Measurements from ENCODE around the gene ATP6V0B.

Gene ATP6V0B

DNA sequence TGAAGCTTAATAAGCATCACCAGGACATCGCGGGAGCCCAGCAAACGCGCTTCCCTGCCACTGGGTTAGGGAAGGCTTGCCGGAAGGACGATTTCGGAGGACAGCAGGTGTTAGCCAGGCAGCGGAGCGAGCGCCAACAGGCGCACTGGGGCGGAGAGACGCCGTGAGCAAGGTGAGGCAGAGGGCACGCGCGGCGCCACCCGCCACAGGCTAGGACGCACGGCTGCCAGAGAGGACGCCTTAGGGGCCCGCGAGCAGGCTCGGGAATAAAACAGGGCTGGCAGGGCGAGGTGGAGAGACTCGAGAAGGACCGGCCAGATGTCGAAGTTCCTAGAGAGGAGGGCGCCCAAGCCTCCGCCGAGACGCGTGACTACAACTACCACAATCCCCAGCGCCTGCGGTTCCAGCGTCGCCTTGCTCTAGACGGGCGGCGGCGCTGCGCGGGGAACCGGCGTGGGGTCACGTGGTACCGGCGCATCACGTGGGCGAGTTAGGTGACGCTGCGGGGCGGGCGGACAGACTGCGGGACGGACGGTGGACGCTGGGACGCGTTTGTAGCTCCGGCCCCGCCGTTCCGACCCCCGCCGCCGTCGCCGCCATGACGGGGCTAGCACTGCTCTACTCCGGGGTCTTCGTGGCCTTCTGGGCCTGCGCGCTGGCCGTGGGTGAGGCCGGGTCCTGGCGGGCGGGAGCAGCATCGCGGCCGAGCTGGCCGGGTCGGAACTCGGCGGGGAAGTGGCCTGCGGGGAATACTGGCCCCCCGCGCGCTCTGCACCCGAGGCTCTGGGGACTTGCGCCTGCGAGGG is at the start of gene ATP6V0B:
Gene ATP6V0B, plus strand, starts transcription at position 518 of the 806 bp plus-strand sequence. Its CDS starts 81 bp downstream, at position 599.
- peak; percentile 62 to 85 for DNase-seq

GRCh38 chr1:43925846-43926245 is 48.9 kb upstream of the ATP6V0B start:
- DNase-seq = no peak

DNA sequence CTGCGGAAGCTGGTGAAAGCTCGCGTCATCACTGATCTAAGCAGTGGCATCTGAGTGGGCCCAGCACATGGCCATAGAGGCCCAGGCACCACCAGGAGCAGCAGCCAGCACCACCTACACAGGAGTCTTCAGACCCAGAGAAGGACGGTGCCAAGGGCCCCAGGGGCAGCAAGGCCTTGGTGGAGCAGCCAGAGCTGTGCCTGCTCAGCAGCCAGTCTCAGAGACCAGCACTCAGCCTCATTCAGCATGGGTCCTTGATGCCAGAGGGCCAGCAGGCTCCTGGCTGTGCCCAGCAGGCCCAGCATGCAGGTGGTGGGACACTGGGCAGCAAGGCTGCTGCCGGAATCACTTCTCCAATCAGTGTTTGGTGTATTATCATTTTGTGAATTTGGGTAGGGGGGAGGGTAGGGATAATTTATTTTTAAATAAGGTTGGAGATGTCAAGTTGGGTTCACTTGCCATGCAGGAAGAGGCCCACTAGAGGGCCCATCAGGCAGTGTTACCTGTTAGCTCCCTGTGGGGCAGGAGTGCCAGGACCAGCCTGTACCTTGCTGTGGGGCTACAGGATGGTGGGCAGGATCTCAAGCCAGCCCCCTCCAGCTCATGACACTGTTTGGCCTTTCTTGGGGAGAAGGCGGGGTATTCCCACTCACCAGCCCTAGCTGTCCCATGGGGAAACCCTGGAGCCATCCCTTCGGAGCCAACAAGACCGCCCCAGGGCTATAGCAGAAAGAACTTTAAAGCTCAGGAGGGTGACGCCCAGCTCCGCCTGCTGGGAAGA is 44.4 kb upstream of the ATP6V0B start:
- no peak for DNase-seq

DNA sequence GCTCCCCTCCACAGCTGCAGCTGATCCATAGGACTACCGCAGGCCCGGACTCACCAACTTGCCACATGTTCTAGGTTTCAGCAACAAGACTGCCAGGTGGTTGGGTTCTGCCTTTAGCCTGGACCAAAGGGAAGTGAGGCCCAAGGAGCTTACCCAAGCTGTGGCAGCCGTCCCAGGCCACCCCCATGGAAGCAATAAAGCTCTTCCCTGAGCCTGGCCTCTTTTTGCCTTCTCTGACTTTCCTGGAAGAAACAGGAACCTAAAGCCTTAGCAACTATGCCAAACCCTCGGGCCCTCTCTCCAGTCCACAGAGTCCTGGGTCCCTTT is 43.8 kb upstream of the ATP6V0B start:
- DNase-seq = no peak

GRCh38 chr1:43931711-43932660 is 42.8 kb upstream of the ATP6V0B start:
- no peak for DNase-seq

GRCh38 chr1:43932786-43933385 is 41.9 kb upstream of the ATP6V0B start:
- DNase-seq = no peak

GRCh38 chr1:43933386-43934100 is 41.2 kb upstream of the ATP6V0B start, which contains the start of gene ARTN:
ARTN (plus strand) TSS chr1:43933801; CDS start chr1:43935657, 1,856 bp downstream.
- DNase-seq = no peak

DNA sequence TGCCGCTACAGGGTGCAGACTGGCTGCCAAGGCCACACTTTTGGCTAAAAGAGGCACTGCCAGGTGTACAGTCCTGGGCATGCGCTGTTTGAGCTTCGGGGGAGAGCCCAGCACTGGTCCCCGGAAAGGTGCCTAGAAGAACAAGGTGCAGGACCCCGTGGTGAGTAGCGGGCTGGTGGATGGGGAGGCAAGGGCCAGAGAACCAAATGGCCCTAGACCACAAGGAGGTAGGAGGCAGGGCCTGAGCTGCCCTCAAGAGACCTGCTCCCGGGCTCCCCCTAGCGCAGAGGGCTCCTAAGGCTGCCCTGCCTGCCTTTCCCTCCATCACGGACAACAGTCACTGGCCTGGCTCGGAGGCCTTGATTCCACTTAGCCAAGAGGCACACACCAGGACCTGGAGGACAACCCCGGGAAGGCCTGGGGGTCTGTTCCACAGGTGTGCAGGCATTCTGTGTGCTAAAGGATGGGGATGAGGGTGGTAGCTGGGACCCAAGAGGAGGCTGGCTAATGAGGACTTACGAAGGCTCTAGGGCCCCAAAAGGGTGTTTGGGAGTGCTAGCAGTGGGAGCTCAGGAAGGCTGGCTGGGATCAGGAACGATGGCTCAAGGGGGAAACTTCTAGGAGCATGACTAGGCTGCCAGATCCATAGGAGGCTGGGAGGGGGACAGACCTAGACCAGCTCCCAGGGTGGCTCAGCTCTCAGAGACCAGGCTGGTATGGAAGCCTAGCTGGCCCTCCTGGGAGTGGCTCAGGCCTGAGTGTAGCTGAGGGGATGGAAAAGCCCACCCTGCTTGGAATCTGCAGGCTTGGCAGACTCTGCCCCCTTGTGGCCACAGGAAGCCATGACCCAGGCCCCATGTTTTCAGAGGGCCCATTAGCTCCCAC is 40.4 kb upstream of the ATP6V0B start:
- no peak for DNase-seq

DNA sequence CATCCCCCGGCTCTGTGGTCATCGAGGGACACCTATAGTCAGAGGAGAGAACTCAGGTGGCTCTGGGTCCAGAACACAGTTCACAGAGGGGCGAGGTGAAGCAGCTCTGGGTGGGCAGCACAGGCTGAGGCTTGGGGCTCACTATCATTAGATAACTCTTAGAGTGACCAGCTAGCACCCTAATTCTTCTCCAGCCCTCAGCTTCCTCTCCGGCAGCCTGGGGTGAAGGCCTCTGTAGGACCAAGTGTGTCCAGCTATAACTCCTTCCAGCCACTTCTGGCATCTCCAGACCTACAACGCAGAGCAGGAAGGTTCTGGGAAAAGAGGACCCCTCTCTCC is 39.8 kb upstream of the ATP6V0B start:
- DNase-seq = no peak

DNA sequence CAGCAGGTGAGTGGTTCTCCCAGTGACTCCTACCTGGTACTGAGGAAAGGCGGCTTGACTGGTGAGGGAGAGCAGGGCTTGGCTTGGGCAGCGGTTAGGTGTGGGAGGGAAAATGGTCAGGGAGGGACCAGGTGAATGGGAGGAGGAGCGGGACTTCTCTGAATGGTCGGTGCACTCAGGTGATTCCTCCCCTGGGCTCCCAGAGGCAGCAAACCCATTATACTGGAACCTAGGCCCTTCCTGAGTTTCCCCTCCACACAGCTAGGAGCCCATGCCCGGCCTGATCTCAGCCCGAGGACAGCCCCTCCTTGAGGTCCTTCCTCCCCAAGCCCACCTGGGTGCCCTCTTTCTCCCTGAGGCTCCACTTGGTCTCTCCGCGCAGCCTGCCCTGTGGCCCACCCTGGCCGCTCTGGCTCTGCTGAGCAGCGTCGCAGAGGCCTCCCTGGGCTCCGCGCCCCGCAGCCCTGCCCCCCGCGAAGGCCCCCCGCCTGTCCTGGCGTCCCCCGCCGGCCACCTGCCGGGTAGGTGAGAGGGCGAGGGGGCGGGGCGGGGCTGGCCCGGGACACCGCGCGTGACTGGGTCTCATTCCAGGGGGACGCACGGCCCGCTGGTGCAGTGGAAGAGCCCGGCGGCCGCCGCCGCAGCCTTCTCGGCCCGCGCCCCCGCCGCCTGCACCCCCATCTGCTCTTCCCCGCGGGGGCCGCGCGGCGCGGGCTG is 38.9 kb upstream of the ATP6V0B start:
- DNase-seq = no peak

DNA sequence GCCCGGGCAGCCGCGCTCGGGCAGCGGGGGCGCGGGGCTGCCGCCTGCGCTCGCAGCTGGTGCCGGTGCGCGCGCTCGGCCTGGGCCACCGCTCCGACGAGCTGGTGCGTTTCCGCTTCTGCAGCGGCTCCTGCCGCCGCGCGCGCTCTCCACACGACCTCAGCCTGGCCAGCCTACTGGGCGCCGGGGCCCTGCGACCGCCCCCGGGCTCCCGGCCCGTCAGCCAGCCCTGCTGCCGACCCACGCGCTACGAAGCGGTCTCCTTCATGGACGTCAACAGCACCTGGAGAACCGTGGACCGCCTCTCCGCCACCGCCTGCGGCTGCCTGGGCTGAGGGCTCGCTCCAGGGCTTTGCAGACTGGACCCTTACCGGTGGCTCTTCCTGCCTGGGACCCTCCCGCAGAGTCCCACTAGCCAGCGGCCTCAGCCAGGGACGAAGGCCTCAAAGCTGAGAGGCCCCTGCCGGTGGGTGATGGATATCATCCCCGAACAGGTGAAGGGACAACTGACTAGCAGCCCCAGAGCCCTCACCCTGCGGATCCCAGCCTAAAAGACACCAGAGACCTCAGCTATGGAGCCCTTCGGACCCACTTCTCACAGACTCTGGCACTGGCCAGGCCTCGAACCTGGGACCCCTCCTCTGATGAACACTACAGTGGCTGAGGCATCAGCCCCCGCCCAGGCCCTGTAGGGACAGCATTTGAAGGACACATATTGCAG is 38.2 kb upstream of the ATP6V0B start:
- DNase-seq = no peak

- no peak for DNase-seq
Measured at GRCh38 chr1:43937179-43937865, 37.4 kb upstream of the ATP6V0B start.

DNA sequence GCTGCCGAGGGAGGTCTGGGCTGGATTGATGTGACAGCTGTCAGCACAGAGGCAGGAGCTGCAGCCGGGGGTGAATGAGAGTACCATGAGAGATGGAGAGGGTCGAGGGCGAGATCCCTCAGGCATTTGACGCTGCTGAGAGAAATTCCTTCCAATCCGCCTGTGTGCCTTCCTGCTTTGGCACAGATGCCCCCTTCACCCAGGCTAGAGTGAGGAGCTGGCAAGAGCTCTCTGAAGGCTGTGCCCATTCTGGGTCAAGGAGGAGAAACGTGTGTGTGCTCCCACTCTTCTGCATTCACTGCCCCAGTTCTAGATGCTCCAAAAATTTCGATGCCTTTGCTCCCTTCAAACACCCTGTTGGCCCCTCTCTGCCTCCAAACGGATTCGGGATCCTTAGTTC is 36.4 kb upstream of the ATP6V0B start:
- DNase-seq = no peak

GRCh38 chr1:43938892-43939587 is 35.7 kb upstream of the ATP6V0B start:
- DNase-seq = peak; percentile 40 to 69

DNA sequence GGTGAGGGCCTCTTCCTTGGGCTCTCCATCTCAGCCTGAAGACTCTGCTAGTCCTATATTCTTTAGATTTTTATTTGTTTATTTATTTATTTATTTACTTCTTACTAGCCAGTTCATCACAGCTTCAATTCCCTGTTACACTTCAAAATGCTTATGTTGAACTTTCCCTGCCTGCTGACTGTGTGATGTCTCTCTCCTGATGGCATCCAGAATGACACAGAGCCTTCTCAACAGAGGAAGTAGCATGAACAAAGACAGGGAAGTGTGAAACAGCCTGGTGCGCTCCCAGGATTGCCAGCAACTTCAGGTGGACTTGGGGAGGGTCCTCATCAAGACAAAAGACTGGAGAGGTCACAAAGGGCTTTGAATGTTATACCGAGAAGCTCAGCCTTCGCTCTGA is 32.3 kb upstream of the ATP6V0B start:
- no peak for DNase-seq

- no peak for DNase-seq
Measured at GRCh38 chr1:43944860-43945259, 29.9 kb upstream of the ATP6V0B start.

- no peak for DNase-seq
Measured at GRCh38 chr1:43945674-43946235, 29.0 kb upstream of the ATP6V0B start.
